Adipocyte (in vitro differentiated cells): ENCODE results near the gene SLC4A5.

Source experiments
- DNase-seq: peaks from one replicate; pipeline ENCODE4 v3.0.0-alpha.2; 2015; ENCODE audit warnings: low read depth
- H3K27me3 ChIP-seq: replicated peaks from 2 replicates; pipeline ENCODE4 v1.7.0; 2013; ENCODE audit warnings: mild to moderate bottlenecking, low read length, moderate library complexity; ENCODE audit not compliant: control insufficient read depth, insufficient read depth
- H3K36me3 ChIP-seq: 2 replicates; pipeline ENCODE4 v1.7.0; 2013; ENCODE audit warnings: low read length, mild to moderate bottlenecking, moderate library complexity; ENCODE audit not compliant: control insufficient read depth, insufficient read depth, severe bottlenecking
- H3K4me1 ChIP-seq: 2 replicates; pipeline ENCODE4 v1.7.0; 2013; ENCODE audit warnings: mild to moderate bottlenecking, low read length, moderate library complexity; ENCODE audit not compliant: control insufficient read depth, insufficient read depth
- H3K4me3 ChIP-seq: 2 replicates; pipeline ENCODE4 v1.7.0; 2013; ENCODE audit warnings: mild to moderate bottlenecking, low read length, moderate library complexity
- H3K9ac ChIP-seq: 2 replicates; pipeline ENCODE4 v1.7.0; 2013; ENCODE audit warnings: mild to moderate bottlenecking, low read length, moderate library complexity
- H3K9me3 ChIP-seq: 2 replicates; pipeline ENCODE4 v1.7.0; 2013; ENCODE audit warnings: mild to moderate bottlenecking, low read length, moderate library complexity; ENCODE audit not compliant: control insufficient read depth

Gene SLC4A5

GRCh38 chr2:74307720-74308119, 35.5 kb downstream of the SLC4A5 start:
- no peak for DNase-seq
- Histone ChIP-seq H3K36me3 (no peaks in the 10 kb centered on the region), H3K9me3 (no peaks in the 10 kb centered on the region), H3K27me3 (no peaks in the 10 kb centered on the region), H3K9ac (no peak overlapping the region), H3K4me3 (no peak overlapping the region), H3K4me1 (no peaks in the 10 kb centered on the region)

- no peaks in the 10 kb centered on the region for H3K36me3 ChIP-seq
- no peak overlapping the region for H3K4me3 ChIP-seq
- no peaks in the 10 kb centered on the region for H3K9me3 ChIP-seq
- H3K27me3 ChIP-seq: no peaks in the 10 kb centered on the region
- DNase-seq: no peak
- H3K4me1 ChIP-seq: no peaks in the 10 kb centered on the region
- no peak overlapping the region for H3K9ac ChIP-seq
Observed at GRCh38 chr2:74304332-74305148, 38.7 kb downstream of the SLC4A5 start.

- DNase-seq: no peak
- Histone ChIP-seq H3K9ac (no peak overlapping the region), H3K9me3 (peaks cover 6% of the 10 kb centered on the region), H3K4me1 (no peaks in the 10 kb centered on the region), H3K4me3 (no peak overlapping the region), H3K27me3 (no peaks in the 10 kb centered on the region), H3K36me3 (no peaks in the 10 kb centered on the region)
Observed at GRCh38 chr2:74302865-74303264, 40.4 kb downstream of the SLC4A5 start.

- no peak overlapping the region for H3K4me3 ChIP-seq
- peaks cover 7% of the 10 kb centered on the region for H3K9me3 ChIP-seq
- no peaks in the 10 kb centered on the region for H3K4me1 ChIP-seq
- DNase-seq: no peak
- H3K36me3 ChIP-seq: no peaks in the 10 kb centered on the region
- H3K27me3 ChIP-seq: no peaks in the 10 kb centered on the region
- no peak overlapping the region for H3K9ac ChIP-seq
Observed at GRCh38 chr2:74301262-74301661, 42.0 kb downstream of the SLC4A5 start.

GRCh38 chr2:74300506-74300905, 42.7 kb downstream of the SLC4A5 start:
- no peaks in the 10 kb centered on the region for H3K36me3 ChIP-seq
- no peaks in the 10 kb centered on the region for H3K27me3 ChIP-seq
- no peak for DNase-seq
- H3K9me3 ChIP-seq: peaks cover 7% of the 10 kb centered on the region
- no peaks in the 10 kb centered on the region for H3K4me1 ChIP-seq
- H3K9ac ChIP-seq: no peak overlapping the region
- no peak overlapping the region for H3K4me3 ChIP-seq

- Histone ChIP-seq H3K36me3 (no peaks in the 10 kb centered on the region), H3K27me3 (no peaks in the 10 kb centered on the region), H3K9me3 (peaks cover 7% of the 10 kb centered on the region), H3K4me3 (no peak overlapping the region), H3K4me1 (no peaks in the 10 kb centered on the region), H3K9ac (no peak overlapping the region)
- DNase-seq: no peak
Observed at GRCh38 chr2:74297950-74298349, 45.3 kb downstream of the SLC4A5 start.

GRCh38 chr2:74297391-74297790, 45.8 kb downstream of the SLC4A5 start:
- H3K27me3 ChIP-seq: no peaks in the 10 kb centered on the region
- peaks cover 7% of the 10 kb centered on the region for H3K9me3 ChIP-seq
- no peaks in the 10 kb centered on the region for H3K36me3 ChIP-seq
- no peaks in the 10 kb centered on the region for H3K4me1 ChIP-seq
- DNase-seq: no peak
- H3K4me3 ChIP-seq: no peak overlapping the region
- H3K9ac ChIP-seq: no peak overlapping the region

- Histone ChIP-seq H3K27me3 (no peaks in the 10 kb centered on the region), H3K4me3 (no peak overlapping the region), H3K36me3 (no peaks in the 10 kb centered on the region), H3K9ac (no peak overlapping the region), H3K9me3 (peaks cover 7% of the 10 kb centered on the region), H3K4me1 (no peaks in the 10 kb centered on the region)
- DNase-seq: no peak
Observed at GRCh38 chr2:74293191-74293991, 49.8 kb downstream of the SLC4A5 start.

- DNase-seq: no peak
Observed at GRCh38 chr2:74292751-74293150, 50.5 kb downstream of the SLC4A5 start.

GRCh38 chr2:74291886-74292621, 51.2 kb downstream of the SLC4A5 start:
- H3K4me3 ChIP-seq: no peak overlapping the region
- H3K36me3 ChIP-seq: no peaks in the 10 kb centered on the region
- H3K27me3 ChIP-seq: no peaks in the 10 kb centered on the region
- DNase-seq: no peak
- no peaks in the 10 kb centered on the region for H3K4me1 ChIP-seq
- no peaks in the 10 kb centered on the region for H3K9me3 ChIP-seq
- no peak overlapping the region for H3K9ac ChIP-seq

More at GRCh38 chr2:74292751-74293150, 50.5 kb downstream of the SLC4A5 start:
- Histone ChIP-seq H3K9me3 (peaks cover under 1% of the 10 kb centered on the region), H3K27me3 (no peaks in the 10 kb centered on the region), H3K4me3 (no peak overlapping the region), H3K4me1 (no peaks in the 10 kb centered on the region), H3K9ac (no peak overlapping the region), H3K36me3 (no peaks in the 10 kb centered on the region)

GRCh38 chr2:74291218-74291544, 52.0 kb downstream of the SLC4A5 start:
- H3K4me1 ChIP-seq: no peaks in the 10 kb centered on the region
- no peaks in the 10 kb centered on the region for H3K36me3 ChIP-seq
- no peak overlapping the region for H3K4me3 ChIP-seq
- H3K9ac ChIP-seq: no peak overlapping the region
- DNase-seq: no peak
- H3K27me3 ChIP-seq: no peaks in the 10 kb centered on the region
- no peaks in the 10 kb centered on the region for H3K9me3 ChIP-seq
